IMR-90 (cell line): Measurements from ENCODE around the gene FBXW8. TPM values are rescaled to one million over a fixed set of nuclear protein-coding genes. Genes with fewer than 3 reads are reported as not detected.

Experiments
- ATAC-seq: fragments of 200-7000 bp; cut with Tn5 transposase; 2 replicates; pipeline ENCODE4 v1.9.1; 2020; ENCODE audit warnings: low read depth, mild to moderate bottlenecking, moderate library complexity
- BruUV-seq: library from RNA; stranded (reverse); fragments of 400-500 nt; replicated peaks from 2 replicates; lab custom pipeline; 2021; lab: Mats Ljungman, UMichigan
- CTCF ChIA-PET: fragments of 300-600 bp; formaldehyde crosslinking; extraction: SDS; loops from one replicate; lab custom pipeline; 2021; ENCODE audit warnings: antibody characterized with exemption; lab: Yijun Ruan, JAX
- POLR2A ChIA-PET: fragments of 300-600 bp; sonication (Branson Sonifier 250); formaldehyde crosslinking; loops from one replicate; lab custom pipeline; 2022; ENCODE audit warnings: antibody characterized with exemption; ENCODE audit not compliant: unreplicated experiment; lab: Charles Lee
- DNase-seq: peaks from one replicate; pipeline ENCODE4 v3.0.0; 2013
- H2AFZ ChIP-seq: replicated peaks from 2 replicates; pipeline ENCODE3; 2013; ENCODE audit warnings: low read length, mild to moderate bottlenecking; ENCODE audit not compliant: poor library complexity
- H2AK5ac ChIP-seq: 2 replicates; pipeline ENCODE4 v1.6.1; 2013; ENCODE audit warnings: low read depth, low read length, inconsistent platforms
- H2AK9ac ChIP-seq: replicated peaks from 2 replicates; pipeline ENCODE3; 2013; ENCODE audit warnings: mild to moderate bottlenecking, low read depth, low read length, moderate library complexity; ENCODE audit not compliant: poor library complexity
- H2BK120ac ChIP-seq: 2 replicates; pipeline ENCODE4 v1.6.1; 2013; ENCODE audit warnings: low read depth, low read length, inconsistent platforms
- H2BK15ac ChIP-seq: 3 replicates; pipeline ENCODE4 v1.6.1; 2013; ENCODE audit warnings: low read depth, low read length, inconsistent platforms
- H2BK20ac ChIP-seq: 2 replicates; pipeline ENCODE4 v1.6.1; 2013; ENCODE audit warnings: low read depth, mild to moderate bottlenecking, inconsistent platforms, low read length, moderate library complexity
- H2BK5ac ChIP-seq: 2 replicates; pipeline ENCODE4 v1.6.1; 2013; ENCODE audit warnings: mild to moderate bottlenecking, low read depth, low read length, inconsistent platforms; ENCODE audit not compliant: poor library complexity, severe bottlenecking
- H3K14ac ChIP-seq: replicated peaks from 2 replicates; pipeline ENCODE4 v1.6.1; 2013; ENCODE audit warnings: low read depth, low read length, inconsistent platforms
- H3K18ac ChIP-seq: 2 replicates; pipeline ENCODE4 v1.6.1; 2013; ENCODE audit warnings: low read depth, low read length, control low read depth
- H3K23ac ChIP-seq: 2 replicates; pipeline ENCODE4 v1.6.1; 2013; ENCODE audit warnings: low read depth, low read length, inconsistent platforms
- H3K27ac ChIP-seq: 2 replicates; pipeline ENCODE4 v1.5.1; 2013; ENCODE audit warnings: mild to moderate bottlenecking, control low read depth, low read length; ENCODE audit not compliant: insufficient read depth
- H3K27me3 ChIP-seq: 2 replicates; pipeline ENCODE4 v1.6.1; 2013; ENCODE audit warnings: low read length; ENCODE audit not compliant: control insufficient read depth, insufficient read depth
- H3K36me3 ChIP-seq: 2 replicates; pipeline ENCODE4 v1.6.1; 2013; ENCODE audit warnings: low read length, mixed read lengths; ENCODE audit not compliant: control insufficient read depth, insufficient read depth
- H3K4ac ChIP-seq: 2 replicates; pipeline ENCODE4 v1.6.1; 2013; ENCODE audit warnings: low read depth, low read length, inconsistent platforms
- H3K4me1 ChIP-seq: 2 replicates; pipeline ENCODE4 v1.6.1; 2013; ENCODE audit warnings: low read length, mixed read lengths; ENCODE audit not compliant: control insufficient read depth, insufficient read depth
- H3K4me2 ChIP-seq: 2 replicates; pipeline ENCODE4 v1.6.1; 2013; ENCODE audit warnings: low read depth, mild to moderate bottlenecking, control low read depth, low read length, moderate library complexity
- H3K4me3 ChIP-seq: 2 replicates; pipeline ENCODE4 v1.5.1; 2013; ENCODE audit warnings: low read depth, mild to moderate bottlenecking, control low read depth, low read length, moderate library complexity; ENCODE audit not compliant: insufficient read depth
- H3K56ac ChIP-seq: 2 replicates; pipeline ENCODE4 v1.6.1; 2013; ENCODE audit warnings: low read length, inconsistent platforms; ENCODE audit not compliant: insufficient read depth; ENCODE audit errors: extremely low read depth
- H3K79me1 ChIP-seq, 2 experiments: 2 replicates each; pipeline ENCODE4 v1.6.1; 2013; ENCODE audit warnings: low read length in 2 of 2, inconsistent platforms in 1 of 2, low read depth in 1 of 2
- H3K9ac ChIP-seq: 2 replicates; pipeline ENCODE4 v1.6.1; 2013; ENCODE audit warnings: low read depth, low read length, control low read depth
- H3K9me1 ChIP-seq: 2 replicates; pipeline ENCODE4 v1.6.1; 2013; ENCODE audit warnings: low read length, inconsistent platforms; ENCODE audit not compliant: insufficient read depth
- H3K9me3 ChIP-seq: 2 replicates; pipeline ENCODE4 v1.6.1; 2013; ENCODE audit warnings: low read length; ENCODE audit not compliant: control insufficient read depth, insufficient read depth
- H4K20me1 ChIP-seq: 2 replicates; pipeline ENCODE4 v1.6.1; 2013; ENCODE audit warnings: low read length, inconsistent platforms; ENCODE audit not compliant: insufficient read depth
- H4K5ac ChIP-seq: 2 replicates; pipeline ENCODE4 v1.6.1; 2013; ENCODE audit warnings: mild to moderate bottlenecking, low read depth, low read length, control low read depth
- H4K8ac ChIP-seq, 2 experiments: 2 replicates each; pipeline ENCODE4 v1.6.1; 2013; ENCODE audit warnings: low read depth in 2 of 2, low read length in 2 of 2, control low read depth in 1 of 2, inconsistent platforms in 1 of 2
- H4K91ac ChIP-seq: 2 replicates; pipeline ENCODE4 v1.6.1; 2013; ENCODE audit warnings: low read depth, low read length, inconsistent platforms; ENCODE audit not compliant: insufficient read depth
- BHLHE40 ChIP-seq: fragments of 150-350 bp; IDR thresholded peaks from 2 replicates; pipeline ENCODE4 v1.6.1; 2016; ENCODE audit warnings: mild to moderate bottlenecking, low read depth, low read length
- MAFK ChIP-seq: IDR thresholded peaks from 2 replicates; pipeline ENCODE4 v1.6.1; 2012; ENCODE audit warnings: low read depth, low read length, improper control_type of control experiment
- WGBS, 2 experiments: methylation state at CpG; one replicate each; pipeline versions ENCODE4 v1.1.5 to v1.1.7; 2013; ENCODE audit warnings: missing lambda C conversion rate in 2 of 2; ENCODE audit not compliant: insufficient read length in 1 of 2; ENCODE audit errors: extremely low coverage in 2 of 2; 5-methylcytosine and 5-hydroxymethylcytosine counted together
- dilution Hi-C: fragments of 300-500 bp; cut with HindIII; formaldehyde crosslinking; loops from one replicate; pipeline ENCODE4 v1.14.3; 2018; ENCODE audit warnings: low sequenced_read_pairs; ENCODE audit not compliant: unreplicated experiment
- in situ Hi-C: fragments of 300-500 bp; cut with MboI; formaldehyde crosslinking; loops from 3 replicates; pipeline ENCODE4 v1.14.3; 2019; ENCODE audit warnings: low sequenced_read_pairs, inconsistent platforms, mixed read lengths
- intact Hi-C: fragments of 100-400 bp; cut with micrococcal nuclease; formaldehyde crosslinking; loops from 2 replicates; pipeline ENCODE4 v1.10.0; 2022
- polyA plus RNA-seq, 3 experiments: library from polyadenylated mRNA; depleted of rRNA; stranded (reverse); fragments of >200 nt; gene quantifications; 2 replicates each; pipeline ENCODE4 v1.2.3, GENCODE V29; 2012; ENCODE audit warnings: low replicate concordance in 1 of 3
- total RNA-seq: library from RNA; depleted of rRNA; stranded (reverse); fragments of >200 nt; gene quantifications from 2 replicates; pipeline ENCODE4 v1.2.3, GENCODE V29; 2012

FBXW8 gene
- total and polyA plus RNA-seq, 2 of the 4 experiments (the other 2 are of a cell fraction): 20.3 to 25.8 TPM

- H4K5ac ChIP-seq: no peak overlapping the region
- BruUV-seq: no TSS peak
- intact Hi-C loops (loop anchor here (5.0 kb wide), 1 partner anchor 66 kb away; no protein-coding TSS in a partner anchor), dilution Hi-C loops (no loop called here), in situ Hi-C loops (no loop called here)
- peaks cover 15% of the 10 kb centered on the region; the same call in 1 of the 2 replicates for H3K9me1 ChIP-seq
- no peak overlapping the region for H3K14ac ChIP-seq
- peaks cover 12% of the 10 kb centered on the region for H3K36me3 ChIP-seq
- no peak overlapping the region for H2AK9ac ChIP-seq
- H3K9me3 ChIP-seq: no peaks in the 10 kb centered on the region
- H2AK5ac ChIP-seq: no peak overlapping the region
- H2BK20ac ChIP-seq: no peak overlapping the region; the same call in 1 of the 2 replicates
- no peak overlapping the region for H4K91ac ChIP-seq
- peak overlapping the region; percentile 27 for H3K4ac ChIP-seq
- TF ChIP-seq BHLHE40 (0 out of 2 replicates have a peak, but pooled peaks have one; percentile 16), MAFK (no peak)
- no peak overlapping the region for H2AFZ ChIP-seq
- ATAC-seq: peak; percentile 84
- ChIA-PET CTCF (interaction anchor here (1.1 kb wide), 1 partner anchor 43 kb away, joined by 3 read pairs; no protein-coding TSS in a partner anchor), POLR2A (interaction anchor here (0.6 kb wide), 1 partner anchor 91 kb away, joined by 3 read pairs; no protein-coding TSS in a partner anchor)
- H4K8ac ChIP-seq: peak overlapping the region in 1 of 2 experiments; percentile 24; a peak in 2 of 4 replicates
- H3K79me1 ChIP-seq: peaks cover 10 to 20% of the 10 kb centered on the region in 2 experiments; a peak in 3 of 4 replicates
- H3K9ac ChIP-seq: no peak overlapping the region
- H2BK15ac ChIP-seq: no peak overlapping the region
- H3K4me1 ChIP-seq: peaks cover 6% of the 10 kb centered on the region
- peak; percentile 95 for DNase-seq
- peak overlapping the region; percentile 36; the same call in 1 of the 2 replicates for H3K56ac ChIP-seq
- H4K20me1 ChIP-seq: peaks cover 4% of the 10 kb centered on the region; the same call in 1 of the 2 replicates
- H3K27me3 ChIP-seq: no peaks in the 10 kb centered on the region
- H3K27ac ChIP-seq: peak overlapping the region; percentile 15; the same call in 1 of the 2 replicates
- H2BK120ac ChIP-seq: peak overlapping the region; percentile 8; the same call in 1 of the 2 replicates
- peak overlapping the region; percentile 54 for H3K18ac ChIP-seq
- no peak overlapping the region for H3K23ac ChIP-seq
- H2BK5ac ChIP-seq: peak overlapping the region; percentile 35
- WGBS, 2 experiments: 29% methylated on average over 6 of the region's 10 CpGs; no CpG with 5 or more reads in 1 of the 2 experiments
- H3K4me3 ChIP-seq: peak overlapping the region; percentile 34; the same call in 1 of the 2 replicates
- peak overlapping the region; percentile 95 for H3K4me2 ChIP-seq
Measured at GRCh38 chr12:116982791-116983411, 72.2 kb downstream of the FBXW8 start.
